Transverse colon (tissue), 4 donors: Measurements from ENCODE around the gene LRP8.

Experiments used
- EP300 ChIP-seq: sonication (generic); formaldehyde crosslinking; IDR thresholded peaks from one replicate; pipeline ENCODE4 v1.6.1; 2017; ENCODE audit warnings: antibody characterized with exemption, low read depth
- POLR2A ChIP-seq: fragments of 450-650 bp; IDR thresholded peaks from one replicate; pipeline ENCODE4 v1.6.1; 2016; ENCODE audit warnings: antibody characterized with exemption, mild to moderate bottlenecking, moderate library complexity
- POLR2AphosphoS5 ChIP-seq, 3 donors: sonication (generic); formaldehyde crosslinking; IDR thresholded peaks; one replicate each; pipeline ENCODE4 v1.6.1; 2016; ENCODE audit warnings: antibody characterized with exemption in 3 of 3
- TF ChIP-seq, protein P1 (sequence below), 5 experiments: fragments of 200-600 bp in 3 of 5; fragments of 450-650 bp in 2 of 5; sonication (generic) in 3 of 5; IDR thresholded peaks; 1 replicate in 2 of 5; 2 replicates in 3 of 5; pipeline ENCODE4 v1.5.1; 2016 to 2017; ENCODE audit warnings: antibody characterized with exemption in 5 of 5, inconsistent platforms in 3 of 5, mild to moderate bottlenecking in 2 of 5, moderate library complexity in 1 of 5

DNA sequence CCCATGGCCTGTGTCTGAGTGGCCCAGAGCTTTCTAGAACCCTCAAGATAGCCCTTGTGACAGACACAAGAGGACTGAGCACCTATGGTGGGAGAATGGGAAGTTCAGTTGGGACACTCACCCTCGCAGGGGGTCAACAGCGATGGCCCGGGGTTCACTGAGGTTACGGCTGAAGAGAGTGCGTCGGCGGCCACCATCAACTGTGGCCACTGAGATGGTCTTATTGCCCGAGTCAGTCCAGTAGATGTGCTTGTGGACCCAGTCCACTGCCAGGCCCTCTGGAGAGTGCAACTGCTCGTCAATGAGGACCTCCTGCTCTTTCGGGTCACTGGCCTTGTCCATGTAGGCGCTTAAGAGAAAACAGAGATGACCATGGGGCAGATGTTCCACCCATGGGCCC is 63.8 kb downstream of the LRP8 start:
- TF ChIP-seq, protein P1, sequence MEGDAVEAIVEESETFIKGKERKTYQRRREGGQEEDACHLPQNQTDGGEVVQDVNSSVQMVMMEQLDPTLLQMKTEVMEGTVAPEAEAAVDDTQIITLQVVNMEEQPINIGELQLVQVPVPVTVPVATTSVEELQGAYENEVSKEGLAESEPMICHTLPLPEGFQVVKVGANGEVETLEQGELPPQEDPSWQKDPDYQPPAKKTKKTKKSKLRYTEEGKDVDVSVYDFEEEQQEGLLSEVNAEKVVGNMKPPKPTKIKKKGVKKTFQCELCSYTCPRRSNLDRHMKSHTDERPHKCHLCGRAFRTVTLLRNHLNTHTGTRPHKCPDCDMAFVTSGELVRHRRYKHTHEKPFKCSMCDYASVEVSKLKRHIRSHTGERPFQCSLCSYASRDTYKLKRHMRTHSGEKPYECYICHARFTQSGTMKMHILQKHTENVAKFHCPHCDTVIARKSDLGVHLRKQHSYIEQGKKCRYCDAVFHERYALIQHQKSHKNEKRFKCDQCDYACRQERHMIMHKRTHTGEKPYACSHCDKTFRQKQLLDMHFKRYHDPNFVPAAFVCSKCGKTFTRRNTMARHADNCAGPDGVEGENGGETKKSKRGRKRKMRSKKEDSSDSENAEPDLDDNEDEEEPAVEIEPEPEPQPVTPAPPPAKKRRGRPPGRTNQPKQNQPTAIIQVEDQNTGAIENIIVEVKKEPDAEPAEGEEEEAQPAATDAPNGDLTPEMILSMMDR (IDR thresholded peaks at IDR 0.05) = no peak
- TF ChIP-seq EP300 = no peak
- no peak for TF ChIP-seq POLR2AphosphoS5 (IDR thresholded peaks at IDR 0.05)
- TF ChIP-seq POLR2A = no peak
